ENCODE data around the gene LRRTM4.

LRRTM4 gene

GRCh38 chr2:77271262-77271661, 250.9 kb downstream of the LRRTM4 start:
- DNase-seq (ENCODE audit: low spot score) = no peak
- in situ Hi-C loops (cut with MboI; ENCODE audit: low pct_unique_long_range_greater_than_20kb, low sequenced_read_pairs, unreplicated experiment) = no loop called here
- TF ChIP-seq CTCF (IDR thresholded peaks at IDR 0.05; ENCODE audit: extremely low read depth, insufficient read depth, missing control alignments) = no peak

- in situ Hi-C loops (cut with MboI; ENCODE audit: low pct_unique_long_range_greater_than_20kb, low sequenced_read_pairs, unreplicated experiment) = no loop called here
- no peak for DNase-seq (ENCODE audit: low spot score)
- TF ChIP-seq CTCF (IDR thresholded peaks at IDR 0.05; ENCODE audit: extremely low read depth, insufficient read depth, missing control alignments) = no peak
Observed at GRCh38 chr2:77270433-77270832, 251.7 kb downstream of the LRRTM4 start.

GRCh38 chr2:77268626-77269025, 253.6 kb downstream of the LRRTM4 start:
- no peak for TF ChIP-seq CTCF (IDR thresholded peaks at IDR 0.05; ENCODE audit: extremely low read depth, insufficient read depth, missing control alignments)
- DNase-seq (ENCODE audit: low spot score) = no peak
- in situ Hi-C loops (cut with MboI; ENCODE audit: low pct_unique_long_range_greater_than_20kb, low sequenced_read_pairs, unreplicated experiment) = no loop called here

- in situ Hi-C loops (cut with MboI; ENCODE audit: low pct_unique_long_range_greater_than_20kb, low sequenced_read_pairs, unreplicated experiment) = no loop called here
- no peak for TF ChIP-seq CTCF (IDR thresholded peaks at IDR 0.05; ENCODE audit: extremely low read depth, insufficient read depth, missing control alignments)
- no peak for DNase-seq (ENCODE audit: low spot score)
Observed at GRCh38 chr2:77232909-77233425, 289.2 kb downstream of the LRRTM4 start.

- DNase-seq (ENCODE audit: low spot score) = no peak
- in situ Hi-C loops (cut with MboI; ENCODE audit: low pct_unique_long_range_greater_than_20kb, low sequenced_read_pairs, unreplicated experiment) = no loop called here
- TF ChIP-seq CTCF (IDR thresholded peaks at IDR 0.05; ENCODE audit: extremely low read depth, insufficient read depth, missing control alignments) = no peak
Observed at GRCh38 chr2:77228391-77228790, 293.8 kb downstream of the LRRTM4 start.

- TF ChIP-seq CTCF (IDR thresholded peaks at IDR 0.05; ENCODE audit: extremely low read depth, insufficient read depth, missing control alignments) = no peak
- DNase-seq (ENCODE audit: low spot score) = no peak
- in situ Hi-C loops (cut with MboI; ENCODE audit: low pct_unique_long_range_greater_than_20kb, low sequenced_read_pairs, unreplicated experiment) = no loop called here
Observed at GRCh38 chr2:77210725-77211124, 311.5 kb downstream of the LRRTM4 start.

- in situ Hi-C loops (cut with MboI; ENCODE audit: low pct_unique_long_range_greater_than_20kb, low sequenced_read_pairs, unreplicated experiment) = no loop called here
- no peak for TF ChIP-seq CTCF (IDR thresholded peaks at IDR 0.05; ENCODE audit: extremely low read depth, insufficient read depth, missing control alignments)
- DNase-seq (ENCODE audit: low spot score) = no peak
Observed at GRCh38 chr2:77207331-77207730, 314.8 kb downstream of the LRRTM4 start.
